T-helper 2 cell treated with Interferon-gamma antibody and Interleukin-4, amounts not matched to agents 5 μg/mL and 100 μg/mL, for 36 hours (primary cell): ENCODE results near the gene LRRC10B.

Experiments
- DNase-seq: peaks from one replicate; pipeline ENCODE4 v3.0.0; 2021; ENCODE audit warnings: low spot score
- H3K27ac Mint-ChIP-seq: one replicate; pipeline ENCODE4 v1.8.0; 2021; ENCODE audit warnings: mild to moderate bottlenecking, mixed read lengths
- H3K27me3 Mint-ChIP-seq: one replicate; pipeline ENCODE4 v1.8.0; 2021; ENCODE audit warnings: low read depth, mixed read lengths
- H3K36me3 Mint-ChIP-seq: one replicate; pipeline ENCODE4 v1.8.0; 2021; ENCODE audit warnings: low read depth, mixed read lengths
- H3K4me1 Mint-ChIP-seq: one replicate; pipeline ENCODE4 v1.8.0; 2021; ENCODE audit warnings: low read depth, mixed read lengths
- H3K4me3 Mint-ChIP-seq: one replicate; pipeline ENCODE4 v1.8.0; 2022; ENCODE audit warnings: mild to moderate bottlenecking, moderate library complexity, mixed read lengths
- H3K9me3 Mint-ChIP-seq: one replicate; pipeline ENCODE4 v1.8.0; 2021; ENCODE audit warnings: mixed read lengths

Gene LRRC10B

GRCh38 chr11:61509043-61510029, 787 bp downstream of the LRRC10B start:
- Mint-ChIP-seq H3K27ac (no peak overlapping the region), H3K4me1 (peaks cover 7% of the 10 kb centered on the region), H3K27me3 (peaks cover 45% of the 10 kb centered on the region), H3K36me3 (no peaks in the 10 kb centered on the region), H3K4me3 (peak overlapping the region; percentile 56), H3K9me3 (no peaks in the 10 kb centered on the region)
- peak; percentile 82 for DNase-seq

- H3K4me3 Mint-ChIP-seq: no peak overlapping the region
- no peaks in the 10 kb centered on the region for H3K9me3 Mint-ChIP-seq
- peaks cover 39% of the 10 kb centered on the region for H3K27me3 Mint-ChIP-seq
- H3K4me1 Mint-ChIP-seq: peaks cover 7% of the 10 kb centered on the region
- DNase-seq: no peak
- no peak overlapping the region for H3K27ac Mint-ChIP-seq
- H3K36me3 Mint-ChIP-seq: no peaks in the 10 kb centered on the region
These were observed 1.8 kb downstream of the LRRC10B start for GRCh38 chr11:61510166-61510919.

- H3K27ac Mint-ChIP-seq: no peak overlapping the region
- peaks cover 38% of the 10 kb centered on the region for H3K27me3 Mint-ChIP-seq
- H3K9me3 Mint-ChIP-seq: no peaks in the 10 kb centered on the region
- DNase-seq: no peak
- no peaks in the 10 kb centered on the region for H3K36me3 Mint-ChIP-seq
- no peak overlapping the region for H3K4me3 Mint-ChIP-seq
- H3K4me1 Mint-ChIP-seq: peaks cover 7% of the 10 kb centered on the region
These were observed 2.4 kb downstream of the LRRC10B start for GRCh38 chr11:61510974-61511373.

GRCh38 chr11:61511383-61511782, 2.8 kb downstream of the LRRC10B start:
- Mint-ChIP-seq H3K27me3 (peaks cover 34% of the 10 kb centered on the region), H3K36me3 (no peaks in the 10 kb centered on the region), H3K4me1 (peaks cover 7% of the 10 kb centered on the region), H3K4me3 (no peak overlapping the region), H3K9me3 (no peaks in the 10 kb centered on the region), H3K27ac (no peak overlapping the region)
- no peak for DNase-seq

- no peaks in the 10 kb centered on the region for H3K36me3 Mint-ChIP-seq
- no peak for DNase-seq
- H3K9me3 Mint-ChIP-seq: no peaks in the 10 kb centered on the region
- no peak overlapping the region for H3K4me3 Mint-ChIP-seq
- peaks cover 7% of the 10 kb centered on the region for H3K4me1 Mint-ChIP-seq
- no peak overlapping the region for H3K27ac Mint-ChIP-seq
- H3K27me3 Mint-ChIP-seq: peaks cover 27% of the 10 kb centered on the region
These were observed 3.9 kb downstream of the LRRC10B start for GRCh38 chr11:61512435-61512834.

GRCh38 chr11:61513143-61513765, 4.7 kb downstream of the LRRC10B start:
- no peak for DNase-seq
- Mint-ChIP-seq H3K27me3 (peaks cover 20% of the 10 kb centered on the region), H3K36me3 (no peaks in the 10 kb centered on the region), H3K27ac (no peak overlapping the region), H3K4me3 (no peak overlapping the region), H3K9me3 (no peaks in the 10 kb centered on the region), H3K4me1 (peaks cover under 1% of the 10 kb centered on the region)

GRCh38 chr11:61514050-61514917, 5.7 kb downstream of the LRRC10B start:
- Mint-ChIP-seq H3K4me3 (no peak overlapping the region), H3K4me1 (no peaks in the 10 kb centered on the region), H3K27ac (no peak overlapping the region), H3K36me3 (no peaks in the 10 kb centered on the region), H3K27me3 (peaks cover 19% of the 10 kb centered on the region), H3K9me3 (no peaks in the 10 kb centered on the region)
- no peak for DNase-seq

- H3K4me3 Mint-ChIP-seq: no peak overlapping the region
- H3K4me1 Mint-ChIP-seq: no peaks in the 10 kb centered on the region
- H3K9me3 Mint-ChIP-seq: no peaks in the 10 kb centered on the region
- no peaks in the 10 kb centered on the region for H3K36me3 Mint-ChIP-seq
- peaks cover 14% of the 10 kb centered on the region for H3K27me3 Mint-ChIP-seq
- DNase-seq: no peak
- no peak overlapping the region for H3K27ac Mint-ChIP-seq
These were observed 7.1 kb downstream of the LRRC10B start for GRCh38 chr11:61515686-61516085.

- no peaks in the 10 kb centered on the region for H3K9me3 Mint-ChIP-seq
- no peak overlapping the region for H3K4me3 Mint-ChIP-seq
- H3K27me3 Mint-ChIP-seq: peaks cover 11% of the 10 kb centered on the region
- DNase-seq: no peak
- H3K36me3 Mint-ChIP-seq: no peaks in the 10 kb centered on the region
- H3K4me1 Mint-ChIP-seq: no peaks in the 10 kb centered on the region
- H3K27ac Mint-ChIP-seq: no peak overlapping the region
These were observed 7.6 kb downstream of the LRRC10B start for GRCh38 chr11:61516191-61516590.

GRCh38 chr11:61516675-61517572, 8.4 kb downstream of the LRRC10B start:
- Mint-ChIP-seq H3K27me3 (peaks cover 6% of the 10 kb centered on the region), H3K4me3 (no peak overlapping the region), H3K9me3 (no peaks in the 10 kb centered on the region), H3K36me3 (no peaks in the 10 kb centered on the region), H3K27ac (no peak overlapping the region), H3K4me1 (no peaks in the 10 kb centered on the region)
- peak; percentile 29 for DNase-seq

- Mint-ChIP-seq H3K9me3 (no peaks in the 10 kb centered on the region), H3K4me1 (no peaks in the 10 kb centered on the region), H3K4me3 (no peak overlapping the region), H3K27ac (no peak overlapping the region), H3K27me3 (peaks cover 3% of the 10 kb centered on the region), H3K36me3 (no peaks in the 10 kb centered on the region)
- no peak for DNase-seq
These were observed 9.7 kb downstream of the LRRC10B start for GRCh38 chr11:61518032-61518795.

- Mint-ChIP-seq H3K27me3 (peaks cover 3% of the 10 kb centered on the region), H3K27ac (no peak overlapping the region), H3K4me3 (no peak overlapping the region), H3K4me1 (no peaks in the 10 kb centered on the region), H3K9me3 (no peaks in the 10 kb centered on the region), H3K36me3 (no peaks in the 10 kb centered on the region)
- DNase-seq: no peak
These were observed 14.3 kb downstream of the LRRC10B start for GRCh38 chr11:61522881-61523280.
